ENCODE measurements around the gene PYM1. TPM values are rescaled to one million over a fixed set of nuclear protein-coding genes. Genes with fewer than 3 reads are reported as not detected.

PYM1 gene
- total and polyA plus RNA-seq, 2 donors = 39.0 to 57.9 TPM

DNA sequence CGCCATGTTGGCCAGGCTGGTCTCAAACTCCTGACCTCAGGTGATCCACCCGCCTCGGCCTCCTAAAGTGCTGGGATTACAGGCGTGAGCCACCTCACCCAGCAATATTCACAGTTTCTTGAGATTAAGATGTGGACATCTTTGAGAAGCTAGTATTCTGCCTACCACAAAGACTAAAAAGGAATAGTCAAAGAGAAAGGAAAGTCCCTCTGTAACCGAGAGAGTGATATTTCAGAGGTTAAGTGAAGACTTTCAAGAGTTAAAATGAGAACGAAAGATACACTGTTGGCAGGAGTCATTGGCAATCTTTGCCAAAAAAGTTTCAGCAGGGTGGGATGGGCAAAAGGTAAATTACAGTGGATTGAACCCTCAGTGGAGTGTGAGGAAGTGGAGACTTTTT is 18.9 kb upstream of the PYM1 start:
- Histone ChIP-seq H3K9me3 (ENCODE audit: control insufficient read depth in 2 of 2, insufficient read depth in 1 of 2, low read length in 1 of 2) (no peaks in the 10 kb centered on the region), H3K4me1 (ENCODE audit: control insufficient read depth in 2 of 2, insufficient read depth in 2 of 2, low read length in 2 of 2) (no peaks in the 10 kb centered on the region), H3K27ac (ENCODE audit: low read depth in 1 of 2, low read length in 1 of 2) (no peak overlapping the region), H3K27me3 (ENCODE audit: control insufficient read depth in 2 of 2, insufficient read depth in 1 of 2, low read length in 1 of 2) (no peaks in the 10 kb centered on the region), H3K36me3 (ENCODE audit: control insufficient read depth in 2 of 2, insufficient read depth in 2 of 2, low read length in 1 of 2) (peaks cover 68 to 95% of the 10 kb centered on the region in 2 donors), H3K4me3 (ENCODE audit: low read length in 2 of 2) (no peak overlapping the region)
- DNase-seq (ENCODE audit: low read depth in 6 of 9, low spot score in 9 of 9) = no peak
- 95% methylated on average over 6 of the region's 6 CpGs for WGBS

GRCh38 chr12:55942577-55943136 is 15.0 kb upstream of the PYM1 start:
- 100% methylated on average over 1 of the region's 1 CpG for WGBS
- no peak overlapping the region for H3K27ac ChIP-seq (ENCODE audit: low read depth in 1 of 2, low read length in 1 of 2)
- no peak for DNase-seq (ENCODE audit: low read depth in 6 of 9, low spot score in 9 of 9)

GRCh38 chr12:55942055-55942454 is 14.4 kb upstream of the PYM1 start:
- Histone ChIP-seq H3K4me1 (ENCODE audit: control insufficient read depth in 2 of 2, insufficient read depth in 2 of 2, low read length in 2 of 2) (peaks cover 11 to 41% of the 10 kb centered on the region in 2 donors), H3K27ac (ENCODE audit: low read depth in 1 of 2, low read length in 1 of 2) (no peak overlapping the region), H3K27me3 (ENCODE audit: control insufficient read depth in 2 of 2, insufficient read depth in 1 of 2, low read length in 1 of 2) (no peaks in the 10 kb centered on the region), H3K4me3 (ENCODE audit: low read length in 2 of 2) (no peak overlapping the region), H3K9me3 (ENCODE audit: control insufficient read depth in 2 of 2, insufficient read depth in 1 of 2, low read length in 1 of 2) (no peaks in the 10 kb centered on the region), H3K36me3 (ENCODE audit: control insufficient read depth in 2 of 2, insufficient read depth in 2 of 2, low read length in 1 of 2) (peaks cover 85 to 98% of the 10 kb centered on the region in 2 donors)
- no peak for DNase-seq (ENCODE audit: low read depth in 6 of 9, low spot score in 9 of 9)
- 99% methylated on average over 4 of the region's 4 CpGs for WGBS

More at GRCh38 chr12:55942577-55943136, 15.0 kb upstream of the PYM1 start:
- Histone ChIP-seq H3K27me3 (ENCODE audit: control insufficient read depth in 2 of 2, insufficient read depth in 1 of 2, low read length in 1 of 2) (no peaks in the 10 kb centered on the region), H3K9me3 (ENCODE audit: control insufficient read depth in 2 of 2, insufficient read depth in 1 of 2, low read length in 1 of 2) (no peaks in the 10 kb centered on the region), H3K36me3 (ENCODE audit: control insufficient read depth in 2 of 2, insufficient read depth in 2 of 2, low read length in 1 of 2) (peaks cover 81 to 98% of the 10 kb centered on the region in 2 donors), H3K4me3 (ENCODE audit: low read length in 2 of 2) (no peak overlapping the region), H3K4me1 (ENCODE audit: control insufficient read depth in 2 of 2, insufficient read depth in 2 of 2, low read length in 2 of 2) (peaks cover 11 to 35% of the 10 kb centered on the region in 2 donors)

DNA sequence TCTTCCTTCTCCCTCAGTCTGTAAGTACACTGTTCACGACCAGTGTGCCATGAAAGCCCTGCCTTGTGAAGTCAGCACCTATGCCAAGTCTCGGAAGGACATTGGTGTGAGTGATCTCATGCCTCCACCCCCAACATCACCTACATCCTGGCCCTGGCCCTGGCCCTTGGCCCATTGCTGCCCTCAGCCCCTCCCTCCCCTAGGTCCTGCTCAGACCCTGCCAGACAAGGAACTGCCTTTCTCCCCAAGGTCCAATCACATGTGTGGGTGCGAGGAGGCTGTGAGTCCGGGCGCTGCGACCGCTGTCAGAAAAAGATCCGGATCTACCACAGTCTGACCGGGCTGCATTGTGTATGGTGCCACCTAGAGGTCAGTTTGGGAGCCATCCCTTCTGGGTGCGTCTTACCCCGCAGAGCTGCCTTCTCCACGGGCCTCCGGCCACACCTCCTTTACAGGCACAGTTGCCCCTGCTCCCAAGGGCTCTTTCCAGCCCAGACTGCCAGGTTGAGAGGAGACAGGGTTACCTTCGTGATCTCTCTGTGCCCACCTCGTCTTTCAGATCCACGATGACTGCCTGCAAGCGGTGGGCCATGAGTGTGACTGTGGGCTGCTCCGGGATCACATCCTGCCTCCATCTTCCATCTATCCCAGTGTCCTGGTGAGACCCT is 12.5 kb upstream of the PYM1 start:
- no peaks in the 10 kb centered on the region for H3K27me3 ChIP-seq (ENCODE audit: control insufficient read depth in 2 of 2, insufficient read depth in 1 of 2, low read length in 1 of 2)
- peak overlapping the region; percentile 49 to 68 for H3K27ac ChIP-seq (ENCODE audit: low read depth in 1 of 2, low read length in 1 of 2)
- DNase-seq (ENCODE audit: low read depth in 6 of 9, low spot score in 9 of 9) = peak in 7 of 9 donors; percentile 67 to 90 (median 81)
- H3K4me1 ChIP-seq (ENCODE audit: control insufficient read depth in 2 of 2, insufficient read depth in 2 of 2, low read length in 2 of 2) = peaks cover 16 to 59% of the 10 kb centered on the region in 2 donors
- no peaks in the 10 kb centered on the region for H3K9me3 ChIP-seq (ENCODE audit: control insufficient read depth in 2 of 2, insufficient read depth in 1 of 2, low read length in 1 of 2)
- peak overlapping the region; percentile 8 to 12 for H3K4me3 ChIP-seq (ENCODE audit: low read length in 2 of 2)
- peaks cover 95 to 100% of the 10 kb centered on the region in 2 donors for H3K36me3 ChIP-seq (ENCODE audit: control insufficient read depth in 2 of 2, insufficient read depth in 2 of 2, low read length in 1 of 2)
- 31% methylated on average over 18 of the region's 18 CpGs for WGBS

DNA sequence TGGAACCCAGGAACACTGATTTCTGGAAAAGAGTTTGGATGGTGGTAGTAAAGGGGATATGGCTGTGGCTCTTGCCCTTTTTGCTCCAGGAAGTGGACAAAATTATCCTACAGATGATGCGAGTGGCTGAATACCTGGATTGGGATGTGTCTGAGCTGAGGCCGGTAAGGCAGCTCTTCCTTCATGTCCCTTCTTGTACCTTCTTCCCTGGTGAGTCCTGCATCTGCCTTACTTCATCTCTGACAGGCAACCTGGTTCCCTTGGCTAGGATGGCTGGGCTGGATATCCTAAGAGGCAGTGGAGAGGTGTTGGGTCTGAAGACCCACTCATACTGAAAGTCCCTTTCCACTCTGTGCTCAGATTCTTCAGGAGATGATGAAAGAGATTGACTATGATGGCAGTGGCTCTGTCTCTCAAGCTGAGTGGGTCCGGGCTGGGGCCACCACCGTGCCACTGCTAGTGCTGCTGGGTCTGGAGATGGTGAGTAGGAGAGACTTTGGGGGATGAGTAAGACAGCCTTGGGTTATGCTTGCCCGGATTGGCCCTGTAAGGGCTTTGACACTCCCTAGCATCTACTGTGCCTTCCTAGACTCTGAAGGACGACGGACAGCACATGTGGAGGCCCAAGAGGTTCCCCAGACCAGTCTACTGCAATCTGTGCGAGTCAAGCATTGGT is 11.3 kb upstream of the PYM1 start:
- Histone ChIP-seq H3K4me3 (ENCODE audit: low read length in 2 of 2) (no peak overlapping the region), H3K27ac (ENCODE audit: low read depth in 1 of 2, low read length in 1 of 2) (peak overlapping the region; percentile 22 to 49), H3K27me3 (ENCODE audit: control insufficient read depth in 2 of 2, insufficient read depth in 1 of 2, low read length in 1 of 2) (no peaks in the 10 kb centered on the region), H3K9me3 (ENCODE audit: control insufficient read depth in 2 of 2, insufficient read depth in 1 of 2, low read length in 1 of 2) (no peaks in the 10 kb centered on the region), H3K4me1 (ENCODE audit: control insufficient read depth in 2 of 2, insufficient read depth in 2 of 2, low read length in 2 of 2) (peaks cover 25 to 69% of the 10 kb centered on the region in 2 donors), H3K36me3 (ENCODE audit: control insufficient read depth in 2 of 2, insufficient read depth in 2 of 2, low read length in 1 of 2) (peaks cover 86 to 100% of the 10 kb centered on the region in 2 donors)
- WGBS = 96% methylated on average over 8 of the region's 8 CpGs
- DNase-seq (ENCODE audit: low read depth in 6 of 9, low spot score in 9 of 9) = no peak

DNA sequence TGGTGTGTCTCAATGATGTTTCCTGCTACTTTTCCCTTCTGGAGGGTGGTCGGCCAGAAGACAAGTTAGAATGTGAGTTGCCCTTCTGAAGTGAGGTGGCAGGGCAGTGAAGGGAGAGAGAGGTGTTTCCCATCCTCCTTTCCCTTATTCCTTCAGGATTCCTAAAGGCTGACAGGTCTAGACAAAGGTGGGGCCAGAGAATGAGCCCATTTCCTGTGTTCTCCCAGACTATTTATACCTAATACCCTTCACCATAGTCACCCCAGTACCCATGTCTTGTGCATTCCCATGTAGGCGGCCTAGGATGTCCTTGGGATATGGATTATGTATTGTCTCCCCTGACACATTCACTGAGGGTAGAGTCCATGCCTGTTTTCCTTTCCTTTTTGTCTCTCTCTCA is 10.3 kb upstream of the PYM1 start:
- H3K4me1 ChIP-seq (ENCODE audit: control insufficient read depth in 2 of 2, insufficient read depth in 2 of 2, low read length in 2 of 2) = peaks cover 34 to 78% of the 10 kb centered on the region in 2 donors
- H3K27me3 ChIP-seq (ENCODE audit: control insufficient read depth in 2 of 2, insufficient read depth in 1 of 2, low read length in 1 of 2) = no peaks in the 10 kb centered on the region
- DNase-seq (ENCODE audit: low read depth in 6 of 9, low spot score in 9 of 9) = no peak
- WGBS = 98% methylated on average over 2 of the region's 2 CpGs
- peak overlapping the region; percentile 42 to 68 for H3K27ac ChIP-seq (ENCODE audit: low read depth in 1 of 2, low read length in 1 of 2)
- peaks cover 84 to 100% of the 10 kb centered on the region in 2 donors for H3K36me3 ChIP-seq (ENCODE audit: control insufficient read depth in 2 of 2, insufficient read depth in 2 of 2, low read length in 1 of 2)
- no peaks in the 10 kb centered on the region for H3K9me3 ChIP-seq (ENCODE audit: control insufficient read depth in 2 of 2, insufficient read depth in 1 of 2, low read length in 1 of 2)
- no peak overlapping the region for H3K4me3 ChIP-seq (ENCODE audit: low read length in 2 of 2)

- Histone ChIP-seq H3K4me3 (ENCODE audit: low read length in 2 of 2) (peak overlapping the region; percentile 2), H3K36me3 (ENCODE audit: control insufficient read depth in 2 of 2, insufficient read depth in 2 of 2, low read length in 1 of 2) (peaks cover 61 to 83% of the 10 kb centered on the region in 2 donors), H3K27me3 (ENCODE audit: control insufficient read depth in 2 of 2, insufficient read depth in 1 of 2, low read length in 1 of 2) (no peaks in the 10 kb centered on the region), H3K4me1 (ENCODE audit: control insufficient read depth in 2 of 2, insufficient read depth in 2 of 2, low read length in 2 of 2) (peaks cover 34 to 82% of the 10 kb centered on the region in 2 donors), H3K9me3 (ENCODE audit: control insufficient read depth in 2 of 2, insufficient read depth in 1 of 2, low read length in 1 of 2) (no peaks in the 10 kb centered on the region), H3K27ac (ENCODE audit: low read depth in 1 of 2, low read length in 1 of 2) (peak overlapping the region in 1 of 2 donors; percentile 67)
- DNase-seq (ENCODE audit: low read depth in 6 of 9, low spot score in 9 of 9) = no peak
- WGBS = 91% methylated on average over 26 of the region's 26 CpGs
Measured at GRCh38 chr12:55935738-55936151, 8.1 kb upstream of the PYM1 start.

DNA sequence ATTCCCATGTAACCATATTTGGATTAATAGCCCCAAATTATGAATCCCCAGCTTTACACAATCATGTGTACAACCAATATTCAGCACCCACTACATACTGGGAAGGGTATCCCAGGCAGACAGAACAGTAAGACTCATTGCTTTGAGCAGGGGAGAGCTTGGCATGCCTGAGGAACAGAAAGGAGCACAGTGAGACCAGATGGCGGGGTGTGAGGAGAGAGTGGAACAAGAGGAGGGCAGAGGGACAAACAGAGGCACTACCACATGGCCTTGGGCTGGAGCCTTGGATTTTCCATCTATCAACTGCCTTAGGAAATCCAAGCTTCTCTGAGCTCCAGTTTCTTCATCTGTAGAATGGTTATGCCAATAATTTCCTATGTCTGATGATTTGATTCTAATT is 7.1 kb upstream of the PYM1 start:
- no peak overlapping the region for H3K27ac ChIP-seq (ENCODE audit: low read depth in 1 of 2, low read length in 1 of 2)
- H3K9me3 ChIP-seq (ENCODE audit: control insufficient read depth in 2 of 2, insufficient read depth in 1 of 2, low read length in 1 of 2) = no peaks in the 10 kb centered on the region
- H3K36me3 ChIP-seq (ENCODE audit: control insufficient read depth in 2 of 2, insufficient read depth in 2 of 2, low read length in 1 of 2) = peaks cover 52 to 73% of the 10 kb centered on the region in 2 donors
- no peaks in the 10 kb centered on the region for H3K27me3 ChIP-seq (ENCODE audit: control insufficient read depth in 2 of 2, insufficient read depth in 1 of 2, low read length in 1 of 2)
- peaks cover 30 to 78% of the 10 kb centered on the region in 2 donors for H3K4me1 ChIP-seq (ENCODE audit: control insufficient read depth in 2 of 2, insufficient read depth in 2 of 2, low read length in 2 of 2)
- peak overlapping the region; percentile 70 to 75 for H3K4me3 ChIP-seq (ENCODE audit: low read length in 2 of 2)
- WGBS = 85% methylated on average over 1 of the region's 1 CpG
- DNase-seq (ENCODE audit: low read depth in 6 of 9, low spot score in 9 of 9) = no peak

Data from thymus (tissue), 11 donors.